GM23248 (cell line): Measurements from ENCODE around the gene ZFTA.

Experiments used
- EZH2 ChIP-seq: fragments of 200-600 bp; sonication (generic); IDR thresholded peaks from 2 replicates; pipeline ENCODE4 v1.6.1; 2018; ENCODE audit warnings: antibody characterized with exemption, mild to moderate bottlenecking; ENCODE audit not compliant: insufficient read depth, poor library complexity, severe bottlenecking
- EZH2phosphoT487 ChIP-seq: fragments of 200-600 bp; sonication (generic); IDR thresholded peaks from 2 replicates; pipeline ENCODE4 v1.6.1; 2018; ENCODE audit warnings: antibody characterized with exemption, moderate library complexity, mild to moderate bottlenecking, low read depth; ENCODE audit not compliant: insufficient read depth

DNA sequence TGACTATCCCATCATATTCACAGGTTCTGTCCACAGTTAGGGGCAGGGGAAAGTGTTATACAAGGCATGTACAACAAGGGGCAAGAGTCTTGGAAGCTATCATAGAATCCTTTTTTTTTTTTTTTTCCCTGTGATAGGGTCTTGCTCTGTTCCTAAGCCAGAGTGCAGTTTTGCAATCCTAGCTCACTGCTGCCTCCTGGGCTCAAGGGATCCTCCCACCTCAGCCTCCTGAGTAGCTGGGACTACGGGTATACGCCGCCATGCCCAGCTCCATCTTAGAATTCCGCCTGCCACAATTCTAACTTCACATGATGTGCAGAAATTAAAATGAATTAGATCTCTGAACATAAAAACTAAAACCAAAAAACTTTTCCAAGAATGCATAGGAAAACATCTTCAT is 31.7 kb downstream of the ZFTA start:
- TF ChIP-seq EZH2 (no peak), EZH2phosphoT487 (no peak)
